DOHH2 (cell line): ENCODE measurements around the gene AKAP13.

Experiments
- H3F3A ChIP-seq: fragments of 200-600 bp; sonication (generic), shearing (Covaris generic); 2 replicates; pipeline ENCODE4 v1.6.0; 2016; ENCODE audit warnings: antibody characterized with exemption, mild to moderate bottlenecking; ENCODE audit not compliant: control insufficient read depth, insufficient read depth
- H3K27ac ChIP-seq: fragments of 200-600 bp; sonication (generic); 2 replicates; pipeline ENCODE4 v1.5.1; 2014; ENCODE audit warnings: low read depth, mild to moderate bottlenecking, low read length, moderate library complexity
- H3K27me3 ChIP-seq: fragments of 200-600 bp; sonication (generic); 2 replicates; pipeline ENCODE4 v1.6.1; 2014; ENCODE audit warnings: mild to moderate bottlenecking, low read length, mixed read lengths; ENCODE audit not compliant: control insufficient read depth
- H3K36me3 ChIP-seq: fragments of 200-600 bp; sonication (generic); 2 replicates; pipeline ENCODE4 v1.6.1; 2014; ENCODE audit warnings: mild to moderate bottlenecking, low read length, moderate library complexity, mixed read lengths; ENCODE audit not compliant: control insufficient read depth
- H3K4me1 ChIP-seq: fragments of 200-600 bp; sonication (generic); 2 replicates; pipeline ENCODE4 v1.6.1; 2014; ENCODE audit warnings: mild to moderate bottlenecking, low read length, mixed read lengths; ENCODE audit not compliant: control insufficient read depth
- H3K4me2 ChIP-seq: fragments of 200-600 bp; sonication (generic); 2 replicates; pipeline ENCODE4 v1.6.0; 2014; ENCODE audit warnings: mild to moderate bottlenecking, low read length, moderate library complexity
- H3K4me3 ChIP-seq: fragments of 200-600 bp; sonication (generic); 2 replicates; pipeline ENCODE4 v1.5.1; 2014; ENCODE audit warnings: mild to moderate bottlenecking, low read length, mixed read lengths
- H3K79me2 ChIP-seq: fragments of 200-600 bp; sonication (generic); 2 replicates; pipeline ENCODE4 v1.6.1; 2014; ENCODE audit warnings: mild to moderate bottlenecking, low read length, mixed read lengths; ENCODE audit not compliant: control insufficient read depth
- H3K9me2 ChIP-seq: fragments of 200-600 bp; sonication (generic); replicated peaks from 2 replicates; pipeline ENCODE4 v1.6.1; 2014; ENCODE audit warnings: mild to moderate bottlenecking, low read length, mixed read lengths; ENCODE audit not compliant: control insufficient read depth
- H3K9me3 ChIP-seq: fragments of 200-600 bp; sonication (generic); 2 replicates; pipeline ENCODE4 v1.6.1; 2014; ENCODE audit warnings: antibody characterized with exemption, low read length, mixed read lengths; ENCODE audit not compliant: control insufficient read depth, insufficient read depth
- H4K20me1 ChIP-seq: fragments of 200-600 bp; sonication (generic); 2 replicates; pipeline ENCODE4 v1.6.0; 2014; ENCODE audit warnings: low read depth, mild to moderate bottlenecking, antibody characterized with exemption, low read length, moderate library complexity; ENCODE audit not compliant: control insufficient read depth, insufficient read depth
- EZH2phosphoT487 ChIP-seq: fragments of 200-600 bp; sonication (generic); IDR thresholded peaks from 2 replicates; pipeline ENCODE4 v1.6.1; 2017; ENCODE audit warnings: borderline replicate concordance, mild to moderate bottlenecking, antibody characterized with exemption, low read length, moderate library complexity, mixed read lengths
- TF ChIP-seq, protein P1 (sequence below): fragments of 200-600 bp; sonication (generic); IDR thresholded peaks from one replicate; pipeline ENCODE4 v1.5.1; 2014; ENCODE audit warnings: antibody characterized with exemption, mild to moderate bottlenecking, low read depth, low read length; ENCODE audit not compliant: poor library complexity, severe bottlenecking

Gene AKAP13

DNA sequence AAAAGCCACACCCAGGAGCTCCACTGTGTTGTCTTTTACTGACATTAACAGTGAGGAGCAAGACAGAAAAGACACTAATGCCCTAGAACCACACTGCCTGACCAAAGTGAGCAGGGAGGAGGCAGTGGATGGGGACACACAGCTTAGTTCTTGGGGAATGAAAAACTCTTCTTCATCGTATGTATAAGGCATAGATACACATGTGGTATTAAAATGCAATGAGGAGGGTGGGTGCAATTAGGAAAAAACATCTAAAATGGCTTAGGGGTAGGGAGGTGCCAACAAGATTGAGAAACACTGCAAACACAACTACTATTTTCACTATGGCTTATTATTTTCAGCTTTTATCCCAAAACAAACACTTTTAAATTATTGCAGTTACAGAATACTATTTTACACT is 398.8 kb downstream of the AKAP13 start:
- Histone ChIP-seq H3K9me3 (no peaks in the 10 kb centered on the region), H3K9me2 (no peaks in the 10 kb centered on the region), H3K4me1 (no peaks in the 10 kb centered on the region), H4K20me1 (0 out of 2 replicates have a peak, but pooled peaks cover 4% of the 10 kb centered on the region), H3K36me3 (no peaks in the 10 kb centered on the region), H3K79me2 (no peaks in the 10 kb centered on the region), H3K27ac (no peak overlapping the region), H3K27me3 (no peaks in the 10 kb centered on the region), H3F3A (no peaks in the 10 kb centered on the region), H3K4me2 (no peak overlapping the region), H3K4me3 (no peak overlapping the region)
- TF ChIP-seq, protein P1, sequence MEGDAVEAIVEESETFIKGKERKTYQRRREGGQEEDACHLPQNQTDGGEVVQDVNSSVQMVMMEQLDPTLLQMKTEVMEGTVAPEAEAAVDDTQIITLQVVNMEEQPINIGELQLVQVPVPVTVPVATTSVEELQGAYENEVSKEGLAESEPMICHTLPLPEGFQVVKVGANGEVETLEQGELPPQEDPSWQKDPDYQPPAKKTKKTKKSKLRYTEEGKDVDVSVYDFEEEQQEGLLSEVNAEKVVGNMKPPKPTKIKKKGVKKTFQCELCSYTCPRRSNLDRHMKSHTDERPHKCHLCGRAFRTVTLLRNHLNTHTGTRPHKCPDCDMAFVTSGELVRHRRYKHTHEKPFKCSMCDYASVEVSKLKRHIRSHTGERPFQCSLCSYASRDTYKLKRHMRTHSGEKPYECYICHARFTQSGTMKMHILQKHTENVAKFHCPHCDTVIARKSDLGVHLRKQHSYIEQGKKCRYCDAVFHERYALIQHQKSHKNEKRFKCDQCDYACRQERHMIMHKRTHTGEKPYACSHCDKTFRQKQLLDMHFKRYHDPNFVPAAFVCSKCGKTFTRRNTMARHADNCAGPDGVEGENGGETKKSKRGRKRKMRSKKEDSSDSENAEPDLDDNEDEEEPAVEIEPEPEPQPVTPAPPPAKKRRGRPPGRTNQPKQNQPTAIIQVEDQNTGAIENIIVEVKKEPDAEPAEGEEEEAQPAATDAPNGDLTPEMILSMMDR: no peak
- TF ChIP-seq EZH2phosphoT487: no peak

DNA sequence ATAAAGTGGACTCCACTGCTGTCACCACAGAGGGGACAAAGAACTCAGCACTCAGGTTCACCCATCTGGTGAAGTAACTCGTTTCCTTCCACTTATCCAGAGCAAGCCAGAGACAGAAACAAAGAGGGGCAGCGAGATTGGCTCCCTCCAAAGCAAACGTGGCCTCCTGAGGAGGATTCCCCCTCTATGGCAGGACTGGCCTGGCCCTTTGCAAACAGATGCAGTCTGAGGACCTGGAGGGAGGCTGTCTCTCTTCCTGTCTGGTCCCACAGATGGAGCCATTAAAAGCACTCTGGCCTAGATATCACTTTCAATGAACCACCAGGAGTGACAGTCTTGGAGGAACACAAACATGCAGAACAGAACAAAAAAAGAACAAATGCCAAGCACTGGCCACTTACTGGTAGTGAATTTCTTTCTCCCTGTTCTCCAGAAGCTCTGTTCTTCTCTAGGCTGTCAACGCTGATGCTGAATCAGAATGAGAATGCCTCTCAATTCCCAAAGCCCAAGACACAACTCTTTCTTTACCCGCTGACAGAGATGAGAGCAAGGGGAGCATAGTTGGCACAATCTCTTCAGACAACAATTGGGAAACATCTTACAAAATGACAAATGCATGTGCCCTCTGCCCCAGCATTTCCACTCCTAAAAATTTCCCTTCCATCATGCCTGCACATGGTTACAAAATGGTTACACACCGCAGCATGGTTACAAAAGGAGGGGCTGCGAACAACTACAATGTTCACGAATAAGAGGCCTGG is 400.0 kb downstream of the AKAP13 start:
- 0 out of 2 replicates have a peak, but pooled peaks cover 4% of the 10 kb centered on the region for H4K20me1 ChIP-seq

DNA sequence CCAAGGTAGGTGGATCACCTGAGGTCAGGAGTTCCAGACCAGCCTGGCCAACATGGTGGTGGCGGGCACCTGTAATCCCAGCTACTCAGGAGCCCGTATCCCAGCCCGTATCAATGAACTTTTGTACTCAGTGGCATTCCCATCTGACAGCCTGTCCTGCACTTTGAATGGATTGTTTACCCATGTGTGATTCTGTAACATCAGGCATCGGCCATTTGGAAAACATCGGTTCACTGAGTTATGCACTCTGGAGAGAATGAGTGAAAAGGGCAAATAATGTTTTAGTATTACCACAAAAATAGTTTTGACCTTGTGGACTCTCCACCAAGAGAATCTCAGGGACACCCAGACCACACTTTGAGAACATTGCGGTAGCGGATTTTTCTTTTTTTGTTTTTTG is 400.7 kb downstream of the AKAP13 start:
- no peaks in the 10 kb centered on the region for H3F3A ChIP-seq
- no peak overlapping the region for H3K27ac ChIP-seq
- no peaks in the 10 kb centered on the region for H3K79me2 ChIP-seq
- H3K4me2 ChIP-seq: no peak overlapping the region
- H3K36me3 ChIP-seq: no peaks in the 10 kb centered on the region
- H3K9me2 ChIP-seq: no peaks in the 10 kb centered on the region
- peaks cover 5% of the 10 kb centered on the region; the same call in 1 of the 2 replicates for H3K4me1 ChIP-seq
- no peak overlapping the region for H3K4me3 ChIP-seq
- H3K27me3 ChIP-seq: no peaks in the 10 kb centered on the region
- no peaks in the 10 kb centered on the region for H3K9me3 ChIP-seq
- 0 out of 2 replicates have a peak, but pooled peaks cover 4% of the 10 kb centered on the region for H4K20me1 ChIP-seq
- TF ChIP-seq, protein P1: no peak
- no peak for TF ChIP-seq EZH2phosphoT487

More for the DNA sequence above, 400.0 kb downstream of the AKAP13 start:
- Histone ChIP-seq H3F3A (no peaks in the 10 kb centered on the region), H3K27ac (no peak overlapping the region), H3K4me2 (no peak overlapping the region), H3K4me3 (no peak overlapping the region), H3K9me2 (no peaks in the 10 kb centered on the region), H3K9me3 (no peaks in the 10 kb centered on the region), H3K36me3 (no peaks in the 10 kb centered on the region), H3K79me2 (no peaks in the 10 kb centered on the region), H3K27me3 (no peaks in the 10 kb centered on the region), H3K4me1 (peaks cover 2% of the 10 kb centered on the region; the same call in 1 of the 2 replicates)
- TF ChIP-seq, protein P1: no peak
- no peak for TF ChIP-seq EZH2phosphoT487
